Muscle layer of colon (tissue), 2 donors: ENCODE data around the gene PAWR.

Experiments
- H3K27ac ChIP-seq: one replicate; pipeline ENCODE4 v1.7.0; 2013; ENCODE audit warnings: low read depth, mild to moderate bottlenecking, low read length, moderate library complexity
- H3K27me3 ChIP-seq, 2 donors: one replicate each; pipeline ENCODE4 v1.7.0; 2013; ENCODE audit warnings: low read length in 2 of 2, mild to moderate bottlenecking in 2 of 2; ENCODE audit not compliant: insufficient read depth in 2 of 2, control insufficient read depth in 1 of 2
- H3K36me3 ChIP-seq: one replicate; pipeline ENCODE4 v1.7.0; 2013; ENCODE audit warnings: mild to moderate bottlenecking, low read length; ENCODE audit not compliant: insufficient read depth
- H3K4me1 ChIP-seq: one replicate; pipeline ENCODE4 v1.7.0; 2013; ENCODE audit warnings: mild to moderate bottlenecking, low read length; ENCODE audit not compliant: insufficient read depth
- H3K4me3 ChIP-seq, 2 donors: one replicate each; pipeline ENCODE4 v1.7.0; 2013; ENCODE audit warnings: low read length in 2 of 2, low read depth in 1 of 2, mild to moderate bottlenecking in 1 of 2, moderate library complexity in 1 of 2
- H3K9ac ChIP-seq: one replicate; pipeline ENCODE4 v1.7.0; 2013; ENCODE audit warnings: low read length
- H3K9me3 ChIP-seq: one replicate; pipeline ENCODE4 v1.7.0; 2013; ENCODE audit warnings: mild to moderate bottlenecking, low read length
- donor health status: abdominal sarcoma.
- donor health status: Adenocarcinoma of cecum.

PAWR gene

DNA sequence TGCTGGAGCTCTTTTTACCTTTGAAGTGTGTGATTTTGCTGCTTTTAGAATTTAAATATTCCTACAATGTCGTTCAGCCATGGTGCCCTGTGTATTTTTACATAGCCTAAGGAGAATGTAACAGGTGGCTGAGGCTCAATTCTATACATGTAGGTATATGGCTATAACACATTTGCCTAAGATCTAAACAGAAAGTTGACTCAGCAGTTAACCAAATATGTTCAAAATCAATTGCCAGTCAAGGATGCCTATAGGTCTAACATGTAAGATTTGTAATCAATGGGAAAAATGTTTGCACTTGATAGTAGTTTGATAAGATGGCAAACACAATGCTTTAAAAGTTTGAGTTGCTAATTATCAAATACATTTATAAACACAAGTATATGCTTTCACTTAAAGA, 8.2 kb downstream of the PAWR start:
- no peaks in the 10 kb centered on the region for H3K4me1 ChIP-seq

GRCh38 chr12:79681008-79681590, 9.7 kb downstream of the PAWR start:
- H3K4me1 ChIP-seq, result no peaks in the 10 kb centered on the region

More for the DNA sequence above, 8.2 kb downstream of the PAWR start:
- H3K27me3 ChIP-seq, result no peaks in the 10 kb centered on the region
- H3K9ac ChIP-seq, result no peak overlapping the region
- no peaks in the 10 kb centered on the region for H3K36me3 ChIP-seq
- no peak overlapping the region for H3K27ac ChIP-seq
- H3K9me3 ChIP-seq, result no peaks in the 10 kb centered on the region
- no peak overlapping the region for H3K4me3 ChIP-seq

GRCh38 chr12:79680051-79680450, 10.7 kb downstream of the PAWR start:
- Histone ChIP-seq H3K9ac (no peak overlapping the region), H3K27ac (no peak overlapping the region), H3K27me3 (no peaks in the 10 kb centered on the region), H3K4me3 (no peak overlapping the region), H3K9me3 (no peaks in the 10 kb centered on the region), H3K4me1 (no peaks in the 10 kb centered on the region), H3K36me3 (no peaks in the 10 kb centered on the region)

More at GRCh38 chr12:79681008-79681590, 9.7 kb downstream of the PAWR start:
- no peaks in the 10 kb centered on the region for H3K27me3 ChIP-seq
- H3K27ac ChIP-seq, result no peak overlapping the region
- no peaks in the 10 kb centered on the region for H3K9me3 ChIP-seq
- H3K36me3 ChIP-seq, result no peaks in the 10 kb centered on the region
- H3K4me3 ChIP-seq, result no peak overlapping the region
- no peak overlapping the region for H3K9ac ChIP-seq

GRCh38 chr12:79678306-79678705, 12.5 kb downstream of the PAWR start:
- no peak overlapping the region for H3K9ac ChIP-seq

GRCh38 chr12:79677672-79678071, 13.1 kb downstream of the PAWR start:
- H3K4me3 ChIP-seq, result no peak overlapping the region
- H3K9ac ChIP-seq, result no peak overlapping the region
- no peaks in the 10 kb centered on the region for H3K4me1 ChIP-seq
- no peaks in the 10 kb centered on the region for H3K36me3 ChIP-seq
- no peaks in the 10 kb centered on the region for H3K27me3 ChIP-seq
- H3K27ac ChIP-seq, result no peak overlapping the region
- no peaks in the 10 kb centered on the region for H3K9me3 ChIP-seq

More at GRCh38 chr12:79678306-79678705, 12.5 kb downstream of the PAWR start:
- Histone ChIP-seq H3K27me3 (no peaks in the 10 kb centered on the region), H3K27ac (no peak overlapping the region), H3K36me3 (no peaks in the 10 kb centered on the region), H3K4me3 (no peak overlapping the region), H3K4me1 (no peaks in the 10 kb centered on the region), H3K9me3 (no peaks in the 10 kb centered on the region)

DNA sequence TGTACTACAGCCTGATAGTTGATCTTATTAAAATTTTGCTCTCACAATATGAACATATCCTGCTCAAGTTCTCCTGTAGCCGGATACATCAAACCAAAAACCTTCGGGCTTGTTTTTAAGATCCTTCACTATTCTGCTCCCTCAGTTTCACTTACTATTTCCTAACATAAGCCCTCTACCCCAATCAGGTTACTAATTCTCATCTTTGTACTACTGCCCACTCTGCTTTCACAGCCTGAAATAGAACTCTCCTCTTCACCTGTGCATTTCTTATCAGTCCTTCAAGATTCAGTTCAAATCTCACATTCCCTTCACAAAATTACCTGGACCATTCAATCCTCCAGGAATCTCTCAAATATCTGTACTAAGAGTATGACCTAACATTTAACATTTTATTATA, 14.2 kb downstream of the PAWR start:
- H3K27ac ChIP-seq, result no peak overlapping the region
- H3K36me3 ChIP-seq, result no peaks in the 10 kb centered on the region
- H3K27me3 ChIP-seq, result no peaks in the 10 kb centered on the region
- H3K9ac ChIP-seq, result no peak overlapping the region
- H3K4me3 ChIP-seq, result no peak overlapping the region
- H3K9me3 ChIP-seq, result no peaks in the 10 kb centered on the region
- H3K4me1 ChIP-seq, result no peaks in the 10 kb centered on the region

DNA sequence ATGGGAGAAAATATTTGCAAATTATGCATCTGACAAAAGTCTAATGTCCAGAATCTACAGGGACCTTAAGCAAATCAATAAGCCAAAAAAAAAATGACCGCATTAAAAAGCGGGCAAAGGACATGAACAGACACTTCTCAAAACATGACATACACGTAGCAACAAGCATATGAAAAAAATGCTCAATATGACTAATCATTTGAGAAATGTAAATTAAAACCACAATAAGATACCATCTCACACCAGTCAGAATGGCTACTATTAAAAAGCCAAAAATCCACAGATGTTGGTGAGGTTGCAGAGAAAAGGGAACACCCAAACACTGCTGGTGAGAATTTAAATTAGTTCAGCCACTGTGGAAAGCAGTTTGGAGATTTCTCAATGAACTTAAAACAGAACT, 16.1 kb downstream of the PAWR start:
- no peaks in the 10 kb centered on the region for H3K9me3 ChIP-seq
- no peak overlapping the region for H3K4me3 ChIP-seq
- no peaks in the 10 kb centered on the region for H3K27me3 ChIP-seq
- H3K27ac ChIP-seq, result no peak overlapping the region
- H3K36me3 ChIP-seq, result no peaks in the 10 kb centered on the region
- H3K9ac ChIP-seq, result no peak overlapping the region
- H3K4me1 ChIP-seq, result no peaks in the 10 kb centered on the region

GRCh38 chr12:79673354-79673753, 17.4 kb downstream of the PAWR start:
- H3K27me3 ChIP-seq, result no peaks in the 10 kb centered on the region
- H3K4me1 ChIP-seq, result no peaks in the 10 kb centered on the region
- H3K36me3 ChIP-seq, result no peaks in the 10 kb centered on the region
- no peak overlapping the region for H3K27ac ChIP-seq
- no peak overlapping the region for H3K4me3 ChIP-seq
- no peak overlapping the region for H3K9ac ChIP-seq
- no peaks in the 10 kb centered on the region for H3K9me3 ChIP-seq

DNA sequence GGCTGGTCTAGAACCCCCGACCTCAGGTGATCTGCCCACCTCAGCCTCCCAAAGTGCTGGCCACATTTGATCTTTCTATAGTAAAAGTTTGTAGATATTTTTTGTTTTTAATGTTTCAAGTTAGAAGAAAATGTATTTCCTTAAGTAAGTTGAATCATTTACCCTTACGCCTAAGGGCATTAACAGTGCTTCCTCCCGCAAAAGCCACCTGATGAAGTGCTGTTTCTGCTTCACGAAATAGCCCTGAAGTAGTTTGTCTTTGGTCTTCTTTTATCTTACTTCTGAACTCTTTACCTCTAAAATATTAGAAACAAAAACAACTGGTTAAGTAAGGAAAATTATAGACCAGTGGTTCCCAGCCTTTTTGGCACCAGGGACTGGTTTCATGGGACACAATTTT, 22.7 kb downstream of the PAWR start:
- Histone ChIP-seq H3K36me3 (no peaks in the 10 kb centered on the region), H3K27ac (no peak overlapping the region), H3K27me3 (no peaks in the 10 kb centered on the region), H3K4me1 (no peaks in the 10 kb centered on the region), H3K4me3 (no peak overlapping the region), H3K9ac (no peak overlapping the region), H3K9me3 (no peaks in the 10 kb centered on the region)

GRCh38 chr12:79665212-79665887, 25.4 kb downstream of the PAWR start:
- Histone ChIP-seq H3K27me3 (no peaks in the 10 kb centered on the region), H3K36me3 (no peaks in the 10 kb centered on the region), H3K27ac (no peak overlapping the region), H3K9ac (no peak overlapping the region), H3K4me3 (no peak overlapping the region), H3K4me1 (no peaks in the 10 kb centered on the region), H3K9me3 (no peaks in the 10 kb centered on the region)

DNA sequence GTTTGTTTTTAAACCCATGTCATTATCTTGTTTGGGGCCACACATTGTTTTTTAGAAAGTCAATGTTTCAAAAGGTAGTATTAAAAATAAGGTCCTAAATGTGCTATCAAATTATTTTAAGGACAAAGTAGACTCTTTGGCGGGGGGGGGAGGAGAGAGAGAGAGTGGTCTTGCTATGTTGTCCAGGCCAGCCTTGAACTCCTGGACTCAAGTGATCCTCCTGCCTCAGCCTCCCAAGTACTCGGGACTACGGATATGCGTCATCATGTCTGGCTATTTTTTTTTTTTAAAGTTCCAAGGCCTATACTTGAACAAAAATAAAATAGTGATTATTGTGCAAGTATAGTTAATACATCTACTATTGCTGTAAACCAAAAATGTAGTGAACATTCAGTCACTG, 26.2 kb downstream of the PAWR start:
- no peaks in the 10 kb centered on the region for H3K9me3 ChIP-seq
- no peaks in the 10 kb centered on the region for H3K4me1 ChIP-seq
- no peak overlapping the region for H3K4me3 ChIP-seq
- no peaks in the 10 kb centered on the region for H3K27me3 ChIP-seq
- H3K36me3 ChIP-seq, result no peaks in the 10 kb centered on the region
- H3K27ac ChIP-seq, result no peak overlapping the region
- H3K9ac ChIP-seq, result no peak overlapping the region
